Measurements from ENCODE around the gene DIP2B. TPM values are rescaled to one million over a fixed set of nuclear protein-coding genes. Genes with fewer than 3 reads are reported as not detected.

Gene DIP2B
- total RNA-seq, 2 experiments from 2014 or later = 29.5 to 30.0 TPM

DNA sequence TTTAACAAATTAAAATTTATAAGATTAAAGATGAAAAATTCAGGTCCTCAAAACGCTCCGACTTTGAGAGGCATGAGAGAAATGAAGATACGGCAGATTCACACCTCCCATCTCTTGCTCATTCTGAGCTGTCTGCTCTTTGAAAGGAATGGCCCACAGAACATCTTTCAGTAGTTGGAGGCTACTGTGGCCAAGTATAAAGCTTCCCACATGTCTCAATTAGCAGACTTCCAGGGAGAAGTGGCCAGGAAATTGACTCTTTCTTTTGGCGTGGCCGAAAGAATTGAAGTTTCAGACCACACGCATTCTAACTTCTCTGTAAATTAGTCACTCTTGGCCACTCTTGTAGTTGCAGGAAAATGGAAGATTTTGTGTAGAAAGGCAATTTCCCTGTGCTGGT lies 129.2 kb downstream of the DIP2B start:
- no peaks in the 10 kb centered on the region for H3K27me3 ChIP-seq (ENCODE audit: control insufficient read depth in 1 of 2, insufficient read depth in 2 of 2, low read length in 2 of 2)
- no peaks in the 10 kb centered on the region for H3K4me1 ChIP-seq (ENCODE audit: insufficient read depth, low read length)
- Mint-ChIP-seq H3K27ac (peak overlapping the region; percentile 5), H3K36me3 (ENCODE audit: low read depth) (peaks cover 32% of the 10 kb centered on the region), H3K4me3 (no peak overlapping the region), H3K9me3 (no peaks in the 10 kb centered on the region), H3K4me1 (ENCODE audit: low read depth) (peaks cover 34% of the 10 kb centered on the region), H3K27me3 (no peaks in the 10 kb centered on the region)
- no peak overlapping the region for H3K27ac ChIP-seq (ENCODE audit: low read depth in 1 of 2, low read length in 2 of 2)
- H3K4me3 ChIP-seq (ENCODE audit: low read length) = no peak overlapping the region
- H3K9me3 ChIP-seq (ENCODE audit: control insufficient read depth in 1 of 2, insufficient read depth in 1 of 2, low read length in 2 of 2) = no peaks in the 10 kb centered on the region
- CTCF ChIA-PET = interaction anchor here (1.3 kb wide), 1 partner anchor 129 kb away, joined by 4 read pairs; the partner anchor contains the start of gene DIP2B
- peaks cover 15% of the 10 kb centered on the region for H3K36me3 ChIP-seq (ENCODE audit: insufficient read depth, low read length)
- DNase-seq (no peak), ATAC-seq (ENCODE audit: poor library complexity) (no peak)
- intact Hi-C loops (cut with DNase I, micrococcal nuclease) = loop anchor here in 1 of 2 experiments (10.0 kb wide), 1 partner anchor 419 kb away; no protein-coding TSS in a partner anchor
- no peak for TF ChIP-seq CTCF (IDR thresholded peaks at IDR 0.05)
- POLR2A ChIA-PET = no interaction called here

GRCh38 chr12:50634379-50634778 lies 129.6 kb downstream of the DIP2B start:
- CTCF ChIA-PET = interaction anchor here (1.3 kb wide), 1 partner anchor 129 kb away, joined by 4 read pairs; the partner anchor contains the start of gene DIP2B
- ATAC-seq (ENCODE audit: poor library complexity) (no peak), DNase-seq (no peak)
- Mint-ChIP-seq H3K4me3 (no peak overlapping the region), H3K27ac (peak overlapping the region; percentile 5), H3K4me1 (ENCODE audit: low read depth) (peaks cover 31% of the 10 kb centered on the region), H3K9me3 (no peaks in the 10 kb centered on the region), H3K36me3 (ENCODE audit: low read depth) (peaks cover 28% of the 10 kb centered on the region), H3K27me3 (no peaks in the 10 kb centered on the region)
- POLR2A ChIA-PET = no interaction called here
- Histone ChIP-seq H3K9me3 (ENCODE audit: control insufficient read depth in 1 of 2, insufficient read depth in 1 of 2, low read length in 2 of 2) (no peaks in the 10 kb centered on the region), H3K36me3 (ENCODE audit: insufficient read depth, low read length) (peaks cover 12% of the 10 kb centered on the region), H3K4me3 (ENCODE audit: low read length) (no peak overlapping the region), H3K27me3 (ENCODE audit: control insufficient read depth in 1 of 2, insufficient read depth in 2 of 2, low read length in 2 of 2) (no peaks in the 10 kb centered on the region), H3K4me1 (ENCODE audit: insufficient read depth, low read length) (no peaks in the 10 kb centered on the region), H3K27ac (ENCODE audit: low read depth in 1 of 2, low read length in 2 of 2) (no peak overlapping the region)
- intact Hi-C loops (cut with DNase I, micrococcal nuclease) = loop anchor here in 1 of 2 experiments (10.0 kb wide), 1 partner anchor 420 kb away; no protein-coding TSS in a partner anchor
- TF ChIP-seq CTCF (IDR thresholded peaks at IDR 0.05) = no peak

DNA sequence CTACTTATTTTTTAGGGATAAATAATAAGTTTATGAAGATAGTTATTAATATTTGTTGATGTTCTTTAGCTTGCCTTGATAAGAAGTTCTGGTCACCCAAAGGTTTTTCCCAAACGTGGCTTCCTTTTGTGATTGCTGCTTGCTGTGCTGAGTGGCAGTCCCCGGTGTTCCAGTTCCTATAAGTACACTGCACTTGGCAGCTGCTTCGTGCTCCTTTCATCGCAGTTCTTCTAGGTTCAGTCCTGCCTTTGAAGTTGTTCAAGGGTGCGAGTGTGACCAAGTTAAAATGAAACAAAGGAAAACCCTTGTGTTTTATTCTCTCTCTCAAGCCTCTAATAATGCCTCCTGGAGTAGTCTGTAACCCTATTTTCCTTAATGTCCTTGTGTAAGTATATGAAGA lies 130.6 kb downstream of the DIP2B start:
- Mint-ChIP-seq H3K9me3 (no peaks in the 10 kb centered on the region), H3K36me3 (ENCODE audit: low read depth) (peaks cover 19% of the 10 kb centered on the region), H3K27me3 (no peaks in the 10 kb centered on the region), H3K4me3 (no peak overlapping the region), H3K4me1 (ENCODE audit: low read depth) (peaks cover 28% of the 10 kb centered on the region), H3K27ac (peak overlapping the region; percentile 34)
- Histone ChIP-seq H3K4me3 (ENCODE audit: low read length) (no peak overlapping the region), H3K27me3 (ENCODE audit: control insufficient read depth in 1 of 2, insufficient read depth in 2 of 2, low read length in 2 of 2) (no peaks in the 10 kb centered on the region), H3K4me1 (ENCODE audit: insufficient read depth, low read length) (no peaks in the 10 kb centered on the region), H3K9me3 (ENCODE audit: control insufficient read depth in 1 of 2, insufficient read depth in 1 of 2, low read length in 2 of 2) (no peaks in the 10 kb centered on the region), H3K27ac (ENCODE audit: low read depth in 1 of 2, low read length in 2 of 2) (no peak overlapping the region), H3K36me3 (ENCODE audit: insufficient read depth, low read length) (peaks cover 9% of the 10 kb centered on the region)
- no peak for TF ChIP-seq CTCF (IDR thresholded peaks at IDR 0.05)
- ATAC-seq (ENCODE audit: poor library complexity) (no peak), DNase-seq (peak in 1 of 14 experiments; percentile 17)
- intact Hi-C loops (cut with DNase I, micrococcal nuclease) = loop anchor here (5.0 to 10.0 kb wide), 2 partner anchors 38 to 421 kb away; no protein-coding TSS in a partner anchor
- ChIA-PET CTCF (interaction anchor here (2.1 kb wide), 1 partner anchor 130 kb away, joined by 14 read pairs; the partner anchor contains the start of gene DIP2B), POLR2A (interaction anchor here (1.5 kb wide), 1 partner anchor 131 kb away, joined by 3 read pairs; the partner anchor contains the start of gene DIP2B)

Measured in CD4-positive, alpha-beta T cell (primary cell).